Breast epithelium (tissue), 3 donors: ENCODE data around the gene LAMB3.

ENCODE experiments used
- POLR2A ChIP-seq: fragments of 450-650 bp; IDR thresholded peaks from one replicate; pipeline ENCODE4 v1.6.1; 2016; ENCODE audit warnings: antibody characterized with exemption, mild to moderate bottlenecking, moderate library complexity
- POLR2AphosphoS5 ChIP-seq, 3 donors: sonication (generic); formaldehyde crosslinking; IDR thresholded peaks; one replicate each; pipeline ENCODE4 v1.6.1; 2017; ENCODE audit warnings: antibody characterized with exemption in 3 of 3
- TF ChIP-seq, protein P1 (sequence below), 3 donors: fragments of 450-650 bp; IDR thresholded peaks; one replicate each; pipeline ENCODE4 v1.5.1; 2016 to 2017; ENCODE audit warnings: antibody characterized with exemption in 3 of 3, mild to moderate bottlenecking in 3 of 3, moderate library complexity in 3 of 3

DNA sequence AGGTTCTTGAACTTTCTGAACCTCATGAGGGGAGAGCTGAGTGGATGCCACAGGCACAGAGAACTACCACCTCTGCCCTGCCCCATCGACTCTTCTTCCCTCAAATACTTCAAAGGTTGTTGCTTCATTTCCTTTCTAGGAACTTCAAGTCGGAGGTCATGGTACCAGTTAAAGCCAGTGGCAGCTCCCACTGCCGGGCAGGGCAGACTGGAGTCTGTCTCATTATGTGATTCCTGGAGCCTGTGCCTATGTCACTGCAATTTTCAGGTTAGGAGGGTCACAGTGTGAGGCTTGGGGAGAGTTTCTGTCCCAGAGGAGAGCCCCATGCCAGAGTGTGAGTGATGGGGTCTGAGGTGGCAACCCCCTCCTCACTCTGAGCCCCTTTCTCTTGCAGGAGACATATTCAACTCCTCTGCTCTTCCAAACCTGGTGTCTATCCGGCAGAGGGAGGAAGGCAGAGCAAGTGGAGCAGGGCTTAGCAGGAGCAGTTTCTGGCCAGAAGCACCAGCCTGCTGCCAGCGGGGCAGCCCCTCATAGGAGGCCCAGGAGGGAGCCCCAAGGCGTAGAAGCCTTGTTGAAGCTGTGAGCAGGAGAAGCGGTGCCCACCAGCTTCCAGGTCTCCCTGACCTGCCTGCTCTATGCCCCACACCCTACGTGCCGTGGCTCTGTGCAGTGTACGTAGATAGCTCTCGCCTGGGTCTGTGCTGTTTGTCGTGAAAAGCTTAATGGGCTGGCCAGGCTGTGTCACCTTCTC, 39.4 kb downstream of the LAMB3 start:
- no peak for TF ChIP-seq POLR2AphosphoS5 (IDR thresholded peaks at IDR 0.05)
- TF ChIP-seq, protein P1, sequence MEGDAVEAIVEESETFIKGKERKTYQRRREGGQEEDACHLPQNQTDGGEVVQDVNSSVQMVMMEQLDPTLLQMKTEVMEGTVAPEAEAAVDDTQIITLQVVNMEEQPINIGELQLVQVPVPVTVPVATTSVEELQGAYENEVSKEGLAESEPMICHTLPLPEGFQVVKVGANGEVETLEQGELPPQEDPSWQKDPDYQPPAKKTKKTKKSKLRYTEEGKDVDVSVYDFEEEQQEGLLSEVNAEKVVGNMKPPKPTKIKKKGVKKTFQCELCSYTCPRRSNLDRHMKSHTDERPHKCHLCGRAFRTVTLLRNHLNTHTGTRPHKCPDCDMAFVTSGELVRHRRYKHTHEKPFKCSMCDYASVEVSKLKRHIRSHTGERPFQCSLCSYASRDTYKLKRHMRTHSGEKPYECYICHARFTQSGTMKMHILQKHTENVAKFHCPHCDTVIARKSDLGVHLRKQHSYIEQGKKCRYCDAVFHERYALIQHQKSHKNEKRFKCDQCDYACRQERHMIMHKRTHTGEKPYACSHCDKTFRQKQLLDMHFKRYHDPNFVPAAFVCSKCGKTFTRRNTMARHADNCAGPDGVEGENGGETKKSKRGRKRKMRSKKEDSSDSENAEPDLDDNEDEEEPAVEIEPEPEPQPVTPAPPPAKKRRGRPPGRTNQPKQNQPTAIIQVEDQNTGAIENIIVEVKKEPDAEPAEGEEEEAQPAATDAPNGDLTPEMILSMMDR (IDR thresholded peaks at IDR 0.05), result no peak
- TF ChIP-seq POLR2A, result no peak
